ENCODE measurements around the gene GAS6. TPM values are rescaled to one million over a fixed set of nuclear protein-coding genes. Genes with fewer than 3 reads are reported as not detected.

The GAS6 gene
- total RNA-seq, 4 donors from 2014 or later = 152 to 284 (median 169) TPM

- intact Hi-C loops (cut with DNase I; ENCODE audit: low total_unique reads) = no loop called here
- TF ChIP-seq POLR2AphosphoS5 (IDR thresholded peaks at IDR 0.05) = no peak
- TF ChIP-seq EP300 (IDR thresholded peaks at IDR 0.05; ENCODE audit: low read depth) = no peak
- TF ChIP-seq CTCF (IDR thresholded peaks at IDR 0.05) = no peak
Observed at GRCh38 chr13:113800576-113800926, 63.3 kb downstream of the GAS6 start.

GRCh38 chr13:113798200-113798811 is 65.6 kb downstream of the GAS6 start:
- no peaks in the 10 kb centered on the region for H3K27me3 ChIP-seq
- intact Hi-C loops (cut with DNase I; ENCODE audit: low total_unique reads) (no loop called here), in situ Hi-C loops (cut with MboI; ENCODE audit: low pct_ligation_motif_present in 1 of 4, low pct_unique_long_range_greater_than_20kb in 1 of 4, low sequenced_read_pairs in 3 of 4) (no loop called here)
- WGBS, 2 donors (ENCODE audit: low coverage in 1 of 2) = 83 to 85% methylated on average over 2 of the region's 2 CpGs
- TF ChIP-seq CTCF (IDR thresholded peaks at IDR 0.05) (no peak), POLR2A (IDR thresholded peaks at IDR 0.05) (no peak), EP300 (IDR thresholded peaks at IDR 0.05; ENCODE audit: low read depth) (no peak), POLR2AphosphoS5 (IDR thresholded peaks at IDR 0.05) (no peak)
- H3K9me3 ChIP-seq = no peaks in the 10 kb centered on the region
- peaks cover 0 to 3% (median 0%) of the 10 kb centered on the region in 4 donors for H3K4me1 ChIP-seq
- no peaks in the 10 kb centered on the region for H3K36me3 ChIP-seq
- H3K4me3 ChIP-seq = no peak overlapping the region
- H3K27ac ChIP-seq = no peak overlapping the region
- no peak for DNase-seq

More at GRCh38 chr13:113800576-113800926, 63.3 kb downstream of the GAS6 start:
- no peaks in the 10 kb centered on the region for H3K27me3 ChIP-seq
- no peak overlapping the region for H3K27ac ChIP-seq
- peaks cover 0 to 3% (median 0%) of the 10 kb centered on the region in 4 donors for H3K4me1 ChIP-seq
- H3K4me3 ChIP-seq = no peak overlapping the region
- no peak for DNase-seq
- no peaks in the 10 kb centered on the region for H3K9me3 ChIP-seq
- in situ Hi-C loops (cut with MboI; ENCODE audit: low pct_ligation_motif_present in 1 of 4, low pct_unique_long_range_greater_than_20kb in 1 of 4, low sequenced_read_pairs in 3 of 4) = no loop called here
- no peaks in the 10 kb centered on the region for H3K36me3 ChIP-seq
- WGBS, 2 donors (ENCODE audit: low coverage in 1 of 2) = 91% methylated on average over 10 of the region's 10 CpGs; no CpG with 5 or more reads in 1 of the 2 donors

GRCh38 chr13:113796964-113797676 is 66.8 kb downstream of the GAS6 start:
- in situ Hi-C loops (cut with MboI; ENCODE audit: low pct_ligation_motif_present in 1 of 4, low pct_unique_long_range_greater_than_20kb in 1 of 4, low sequenced_read_pairs in 3 of 4) = no loop called here

More at GRCh38 chr13:113796964-113797676, 66.8 kb downstream of the GAS6 start:
- Histone ChIP-seq H3K4me1 (peaks cover 0 to 3% (median 0%) of the 10 kb centered on the region in 4 donors), H3K36me3 (no peaks in the 10 kb centered on the region), H3K27me3 (no peaks in the 10 kb centered on the region), H3K4me3 (no peak overlapping the region), H3K9me3 (no peaks in the 10 kb centered on the region), H3K27ac (no peak overlapping the region)
- TF ChIP-seq EP300 (IDR thresholded peaks at IDR 0.05; ENCODE audit: low read depth) (no peak), POLR2AphosphoS5 (IDR thresholded peaks at IDR 0.05) (no peak), POLR2A (IDR thresholded peaks at IDR 0.05) (no peak), CTCF (IDR thresholded peaks at IDR 0.05) (no peak)
- intact Hi-C loops (cut with DNase I; ENCODE audit: low total_unique reads) = no loop called here
- no peak for DNase-seq
- 94% methylated on average over 27 of the region's 30 CpGs; no CpG with 5 or more reads in 1 of the 2 donors for WGBS, 2 donors (ENCODE audit: low coverage in 1 of 2)

Measured in transverse colon (tissue), 4 donors.